HuH-7 (cell line): ENCODE data around the gene CEBPZ.
"Not testable (repeated sequence)": the region's sequence is repeated elsewhere in the genome, so short reads cannot be mapped to it uniquely, and the experiment has no call there.

Experiments
- DNase-seq: peaks from one replicate; pipeline ENCODE4 v3.0.0; 2011; ENCODE audit warnings: low spot score

CEBPZ gene

GRCh38 chr2:37223131-37223530 lies 8.3 kb downstream of the CEBPZ start:
- DNase-seq, result no peak

- DNase-seq, result no peak
These were observed 12.3 kb downstream of the CEBPZ start for GRCh38 chr2:37219046-37219445.

GRCh38 chr2:37215250-37215649 lies 16.1 kb downstream of the CEBPZ start:
- DNase-seq, result no peak

GRCh38 chr2:37211939-37212338 lies 19.5 kb downstream of the CEBPZ start:
- DNase-seq, result no peak

GRCh38 chr2:37211212-37211611 lies 20.2 kb downstream of the CEBPZ start:
- no peak for DNase-seq

- not testable (repeated sequence) for DNase-seq
These were observed 24.6 kb downstream of the CEBPZ start for GRCh38 chr2:37206760-37207159.

- DNase-seq, result no peak
These were observed 25.6 kb downstream of the CEBPZ start for GRCh38 chr2:37205689-37206341.

GRCh38 chr2:37205071-37205661 lies 26.2 kb downstream of the CEBPZ start:
- not testable (repeated sequence) for DNase-seq

GRCh38 chr2:37203708-37204107 lies 27.7 kb downstream of the CEBPZ start:
- DNase-seq, result no peak

GRCh38 chr2:37201766-37202165 lies 29.6 kb downstream of the CEBPZ start:
- DNase-seq, result no peak

GRCh38 chr2:37201208-37201607 lies 30.2 kb downstream of the CEBPZ start:
- DNase-seq, result no peak

- DNase-seq, result no peak
These were observed 32.7 kb downstream of the CEBPZ start for GRCh38 chr2:37198681-37199065.

GRCh38 chr2:37196320-37197195 lies 34.8 kb downstream of the CEBPZ start, which contains the start of gene CEBPZOS:
CEBPZOS (plus strand) TSS chr2:37196496; CDS start chr2:37199705, 3,209 bp downstream.
- DNase-seq, result peak; percentile 77

- not testable (repeated sequence) for DNase-seq
These were observed 35.5 kb downstream of the CEBPZ start for GRCh38 chr2:37195862-37196319.

GRCh38 chr2:37192551-37192950 lies 38.8 kb downstream of the CEBPZ start:
- no peak for DNase-seq

- DNase-seq, result no peak
These were observed 39.6 kb downstream of the CEBPZ start for GRCh38 chr2:37191747-37192146.

- no peak for DNase-seq
These were observed 40.1 kb downstream of the CEBPZ start for GRCh38 chr2:37191253-37191652.

- DNase-seq, result no peak
These were observed 41.1 kb downstream of the CEBPZ start for GRCh38 chr2:37190290-37190689.

GRCh38 chr2:37189452-37190153 lies 41.8 kb downstream of the CEBPZ start:
- DNase-seq, result no peak

GRCh38 chr2:37188570-37188969 lies 42.8 kb downstream of the CEBPZ start, which contains the start of gene SULT6B1:
SULT6B1 (minus strand) TSS chr2:37188670; CDS start chr2:37188640, 30 bp downstream.
- DNase-seq, result no peak

- DNase-seq, result no peak
These were observed 49.4 kb downstream of the CEBPZ start for GRCh38 chr2:37181726-37182684.
